MCF 10A (cell line): ENCODE data around the gene ADGRD1. TPM values are rescaled to one million over a fixed set of nuclear protein-coding genes. Genes with fewer than 3 reads are reported as not detected.

Experiments used
- BruUV-seq: library from RNA; stranded (reverse); fragments of 400-500 nt; replicated peaks from 2 replicates; lab custom pipeline; 2021; lab: Mats Ljungman, UMichigan
- CTCF ChIA-PET: fragments of 300-600 bp; sonication (Branson Sonifier 250); formaldehyde crosslinking; extraction: SDS; loops from one replicate; lab custom pipeline; 2021; ENCODE audit warnings: antibody characterized with exemption, inconsistent platforms; lab: Yijun Ruan, JAX
- POLR2A ChIA-PET: fragments of 300-600, 350-650 bp; sonication (Branson Sonifier 250); formaldehyde crosslinking; extraction: SDS; loops from one replicate; lab custom pipeline; 2020; ENCODE audit warnings: antibody characterized with exemption, inconsistent platforms; lab: Yijun Ruan, JAX
- DNase-seq: peaks from one replicate; pipeline ENCODE4 v3.0.0-alpha.2; 2018; ENCODE audit not compliant: unreplicated experiment
- H3K27ac Mint-ChIP-seq: one replicate; pipeline ENCODE4 v1.8.0; 2022; ENCODE audit warnings: mild to moderate bottlenecking, low read depth, mixed read lengths; ENCODE audit not compliant: unreplicated experiment
- H3K27me3 Mint-ChIP-seq: one replicate; pipeline ENCODE4 v1.8.0; 2022; ENCODE audit warnings: mixed read lengths; ENCODE audit not compliant: insufficient read depth, unreplicated experiment
- H3K36me3 Mint-ChIP-seq: one replicate; pipeline ENCODE4 v1.8.0; 2022; ENCODE audit warnings: mild to moderate bottlenecking, moderate library complexity, mixed read lengths; ENCODE audit not compliant: insufficient read depth, unreplicated experiment
- H3K4me1 Mint-ChIP-seq: one replicate; pipeline ENCODE4 v1.8.0; 2022; ENCODE audit warnings: mixed read lengths; ENCODE audit not compliant: insufficient read depth, unreplicated experiment
- H3K4me3 Mint-ChIP-seq: one replicate; pipeline ENCODE4 v1.8.0; 2022; ENCODE audit warnings: mild to moderate bottlenecking, moderate library complexity, mixed read lengths; ENCODE audit not compliant: unreplicated experiment
- H3K9me3 Mint-ChIP-seq: one replicate; pipeline ENCODE4 v1.8.0; 2022; ENCODE audit warnings: mixed read lengths; ENCODE audit not compliant: unreplicated experiment
- intact Hi-C: fragments of 100-400 bp; cut with micrococcal nuclease; formaldehyde crosslinking; loops from 2 replicates; pipeline ENCODE4 v1.14.1; 2022
- total RNA-seq: library from RNA; stranded (reverse); gene quantifications from 2 replicates; pipeline ENCODE4 v1.2.3, GENCODE V29; 2022
- TF ChIP-seq, protein P1 (sequence below): fragments of 200-600 bp; IDR thresholded peaks from one replicate; pipeline ENCODE4 v1.8.0; 2022; ENCODE audit warnings: antibody characterized with exemption, mild to moderate bottlenecking; ENCODE audit not compliant: unreplicated experiment

ADGRD1 gene
- total RNA-seq, 1 experiment from 2014 or later = 0.68 TPM

DNA sequence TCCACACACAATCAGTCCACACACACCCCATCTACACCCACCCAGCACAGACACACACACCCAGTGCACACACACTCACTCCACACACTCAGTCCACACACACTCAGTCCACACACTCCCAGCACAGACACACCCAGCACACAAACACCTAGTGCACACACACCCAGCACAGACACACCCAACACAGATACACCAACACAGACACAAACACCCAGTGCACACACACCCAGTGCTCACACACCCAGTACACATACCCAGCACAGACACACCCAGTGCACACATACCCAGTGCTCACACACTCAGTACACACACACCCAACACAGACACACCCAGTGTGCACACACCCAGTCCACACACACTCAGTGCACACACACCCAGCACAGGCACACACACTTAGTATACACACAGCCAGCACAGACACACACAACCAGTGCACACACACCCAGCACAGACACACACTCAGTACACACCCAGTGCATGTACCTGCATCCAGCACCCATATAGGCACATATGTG is 63.8 kb downstream of the ADGRD1 start:
- BruUV-seq = no TSS peak
- ChIA-PET POLR2A (no interaction called here), CTCF (no interaction called here)
- no peak for DNase-seq
- H3K9me3 Mint-ChIP-seq = no peaks in the 10 kb centered on the region
- H3K27ac Mint-ChIP-seq = no peak overlapping the region
- TF ChIP-seq, protein P1, sequence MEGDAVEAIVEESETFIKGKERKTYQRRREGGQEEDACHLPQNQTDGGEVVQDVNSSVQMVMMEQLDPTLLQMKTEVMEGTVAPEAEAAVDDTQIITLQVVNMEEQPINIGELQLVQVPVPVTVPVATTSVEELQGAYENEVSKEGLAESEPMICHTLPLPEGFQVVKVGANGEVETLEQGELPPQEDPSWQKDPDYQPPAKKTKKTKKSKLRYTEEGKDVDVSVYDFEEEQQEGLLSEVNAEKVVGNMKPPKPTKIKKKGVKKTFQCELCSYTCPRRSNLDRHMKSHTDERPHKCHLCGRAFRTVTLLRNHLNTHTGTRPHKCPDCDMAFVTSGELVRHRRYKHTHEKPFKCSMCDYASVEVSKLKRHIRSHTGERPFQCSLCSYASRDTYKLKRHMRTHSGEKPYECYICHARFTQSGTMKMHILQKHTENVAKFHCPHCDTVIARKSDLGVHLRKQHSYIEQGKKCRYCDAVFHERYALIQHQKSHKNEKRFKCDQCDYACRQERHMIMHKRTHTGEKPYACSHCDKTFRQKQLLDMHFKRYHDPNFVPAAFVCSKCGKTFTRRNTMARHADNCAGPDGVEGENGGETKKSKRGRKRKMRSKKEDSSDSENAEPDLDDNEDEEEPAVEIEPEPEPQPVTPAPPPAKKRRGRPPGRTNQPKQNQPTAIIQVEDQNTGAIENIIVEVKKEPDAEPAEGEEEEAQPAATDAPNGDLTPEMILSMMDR = no peak
- H3K4me3 Mint-ChIP-seq = no peak overlapping the region
- H3K27me3 Mint-ChIP-seq = peaks cover 60% of the 10 kb centered on the region
- H3K4me1 Mint-ChIP-seq = no peaks in the 10 kb centered on the region
- no peaks in the 10 kb centered on the region for H3K36me3 Mint-ChIP-seq
- intact Hi-C loops = no loop called here

DNA sequence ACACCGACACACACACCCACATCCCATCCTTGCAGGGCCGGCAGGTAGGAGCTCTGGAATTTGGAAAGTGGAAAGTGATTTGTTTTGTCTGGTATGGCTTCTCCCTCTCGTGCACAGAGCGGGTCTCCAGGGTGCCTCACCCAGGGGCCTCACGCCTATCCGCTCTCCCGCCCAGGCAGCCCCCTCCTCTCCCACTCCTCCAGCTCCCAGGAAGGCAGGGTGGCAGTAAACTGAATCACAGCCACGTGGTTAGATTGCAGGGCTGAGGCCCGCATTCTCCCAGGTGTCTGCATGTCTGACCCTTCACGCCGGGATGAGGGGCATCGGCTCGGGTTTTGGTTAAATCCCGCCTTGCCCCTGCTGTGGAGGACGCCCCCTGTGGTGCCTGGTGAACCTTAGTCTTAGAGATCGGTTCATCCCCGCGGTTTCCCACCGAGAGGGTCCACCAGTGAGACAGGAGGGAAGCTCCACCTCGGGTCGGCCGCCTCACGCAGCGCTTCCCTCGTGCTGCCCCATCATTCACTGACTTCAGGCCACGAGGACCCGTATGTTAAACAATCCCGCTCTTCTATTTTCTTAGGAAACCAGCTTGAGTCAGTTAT is 64.4 kb downstream of the ADGRD1 start:
- Mint-ChIP-seq H3K36me3 (no peaks in the 10 kb centered on the region), H3K4me1 (no peaks in the 10 kb centered on the region), H3K9me3 (no peaks in the 10 kb centered on the region), H3K27ac (no peak overlapping the region), H3K4me3 (no peak overlapping the region), H3K27me3 (peaks cover 65% of the 10 kb centered on the region)
- DNase-seq = no peak
- intact Hi-C loops = no loop called here
- TF ChIP-seq, protein P1 = no peak
- CTCF ChIA-PET = no interaction called here
- POLR2A ChIA-PET = no interaction called here
- no TSS peak for BruUV-seq

DNA sequence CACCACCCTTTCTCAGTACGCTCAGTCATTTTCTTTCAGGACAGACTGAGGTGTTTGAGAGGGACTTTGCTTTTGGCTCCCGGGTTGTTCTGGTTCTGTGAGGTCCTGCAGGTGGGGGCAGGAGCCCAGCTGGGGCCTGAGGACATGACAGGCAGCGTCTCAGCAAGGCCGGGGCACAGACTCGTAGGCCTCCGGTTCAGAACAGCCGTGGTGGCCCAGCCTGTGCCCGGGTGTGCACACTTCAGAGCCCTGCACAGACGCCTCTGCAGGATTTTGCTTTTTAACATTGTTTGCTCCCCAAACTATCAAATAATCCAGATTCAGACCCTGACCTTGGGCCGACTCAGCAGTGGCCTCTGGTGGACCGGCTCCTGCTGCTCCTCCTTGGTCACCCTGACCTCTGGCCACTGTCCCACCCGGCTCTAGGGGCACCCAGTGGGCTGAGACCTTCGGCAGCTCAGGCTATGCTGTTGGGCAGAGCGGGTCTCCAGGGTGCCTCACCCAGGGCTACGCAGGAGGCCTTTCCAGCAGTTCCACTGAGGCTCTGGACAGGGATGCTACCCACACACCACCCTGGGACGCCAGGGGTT is 65.2 kb downstream of the ADGRD1 start:
- intact Hi-C loops = no loop called here
- TF ChIP-seq, protein P1 = no peak
- no peak for DNase-seq
- Mint-ChIP-seq H3K36me3 (no peaks in the 10 kb centered on the region), H3K27me3 (peaks cover 71% of the 10 kb centered on the region), H3K27ac (no peak overlapping the region), H3K4me1 (no peaks in the 10 kb centered on the region), H3K4me3 (no peak overlapping the region), H3K9me3 (no peaks in the 10 kb centered on the region)
- POLR2A ChIA-PET = no interaction called here
- CTCF ChIA-PET = interaction anchor here (0.7 kb wide), 1 partner anchor 730 kb away, joined by 3 read pairs; no protein-coding TSS in a partner anchor
- no TSS peak for BruUV-seq

DNA sequence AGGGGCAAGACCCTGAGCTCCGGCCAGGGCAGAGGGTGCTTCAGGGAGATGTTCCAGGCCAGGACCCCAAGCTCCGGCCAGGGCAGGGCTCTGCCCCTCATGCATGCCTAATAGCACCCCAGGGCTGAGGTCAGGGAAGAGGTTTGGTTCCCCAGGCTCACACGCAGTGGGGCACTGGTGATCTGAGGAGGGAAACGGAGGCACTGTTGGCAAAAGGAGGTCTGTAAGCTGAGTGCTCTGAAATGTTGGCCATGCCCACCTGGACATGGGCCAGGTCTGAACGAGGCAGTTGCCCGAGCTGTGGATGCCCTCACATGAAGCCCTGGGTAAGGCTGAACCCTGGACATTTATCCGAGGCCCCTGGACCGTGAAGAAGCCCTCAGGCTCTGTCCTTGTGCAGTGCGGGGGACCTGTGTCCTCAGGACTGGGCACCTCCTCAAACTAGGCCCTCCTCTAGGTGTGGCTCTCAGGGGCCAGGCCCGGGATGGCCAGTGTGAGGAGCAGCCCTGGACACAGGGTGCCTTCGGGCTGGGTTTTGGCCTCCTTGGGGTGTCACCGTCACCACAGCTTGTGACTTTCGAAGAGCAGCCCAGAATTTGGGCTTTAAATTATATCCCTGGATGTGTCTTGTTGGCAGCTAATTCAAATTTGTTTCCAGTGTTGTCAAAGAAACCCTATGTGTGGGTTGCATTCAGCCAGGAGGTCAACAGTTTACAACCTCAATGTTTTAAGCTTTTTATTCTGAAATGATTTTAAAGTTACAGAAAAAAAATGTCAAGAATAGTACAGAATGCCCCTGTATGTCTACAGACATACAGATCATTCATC is 66.8 kb downstream of the ADGRD1 start:
- Mint-ChIP-seq H3K4me3 (no peak overlapping the region), H3K27me3 (peaks cover 65% of the 10 kb centered on the region), H3K9me3 (no peaks in the 10 kb centered on the region), H3K36me3 (no peaks in the 10 kb centered on the region), H3K4me1 (no peaks in the 10 kb centered on the region), H3K27ac (no peak overlapping the region)
- no peak for DNase-seq
- BruUV-seq = no TSS peak
- CTCF ChIA-PET = no interaction called here
- POLR2A ChIA-PET = no interaction called here
- TF ChIP-seq, protein P1 = no peak
- intact Hi-C loops = no loop called here
